RWPE2 (cell line): ENCODE measurements around the gene GALE.
A peak's percentile ranks its signal among the peaks of the same experiment; 100 is the strongest.
"Not testable (repeated sequence)": the region's sequence is repeated elsewhere in the genome, so short reads cannot be mapped to it uniquely, and the experiment has no call there.

ENCODE experiments used
- ATAC-seq: fragments of 200-7000 bp; cut with Tn5 transposase; 3 replicates; pipeline ENCODE4 v1.9.1; 2021; ENCODE audit warnings: low read depth
- DNase-seq: peaks from one replicate; pipeline ENCODE4 v3.0.0-alpha.2; 2020; ENCODE audit warnings: low spot score
- H3K27ac ChIP-seq: fragments of 450-650 bp; 2 replicates; pipeline ENCODE4 v1.5.1; 2017; ENCODE audit warnings: mild to moderate bottlenecking; ENCODE audit not compliant: poor library complexity, severe bottlenecking
- H3K27me3 ChIP-seq: fragments of 250-450 bp; sonication (Bioruptor Pico); 2 replicates; pipeline ENCODE4 v1.5.1; 2021; ENCODE audit warnings: mild to moderate bottlenecking, moderate library complexity; ENCODE audit not compliant: insufficient read depth, poor library complexity, severe bottlenecking
- H3K36me3 ChIP-seq: fragments of 250-450 bp; sonication (Bioruptor Pico); 2 replicates; pipeline ENCODE4 v1.5.1; 2020; ENCODE audit warnings: low read depth, mild to moderate bottlenecking, moderate library complexity
- H3K4me1 ChIP-seq: fragments of 250-450 bp; sonication (Bioruptor Pico); 2 replicates; pipeline ENCODE4 v1.5.1; 2021; ENCODE audit warnings: mild to moderate bottlenecking, moderate library complexity; ENCODE audit not compliant: insufficient read depth, poor library complexity, severe bottlenecking
- H3K4me3 ChIP-seq: fragments of 250-450 bp; sonication (Bioruptor Pico); 2 replicates; pipeline ENCODE4 v1.5.1; 2021; ENCODE audit warnings: mild to moderate bottlenecking, moderate library complexity; ENCODE audit not compliant: severe bottlenecking
- H3K9me3 ChIP-seq: fragments of 250-450 bp; sonication (Bioruptor Pico); 2 replicates; pipeline ENCODE4 v1.5.1; 2021; ENCODE audit warnings: mild to moderate bottlenecking, moderate library complexity; ENCODE audit not compliant: severe bottlenecking
- TF ChIP-seq, protein P1 (sequence below): fragments of 450-650 bp; IDR thresholded peaks from one replicate; pipeline ENCODE4 v1.5.1; 2017; ENCODE audit warnings: mild to moderate bottlenecking, moderate library complexity; ENCODE audit not compliant: poor library complexity, severe bottlenecking

GALE gene

DNA sequence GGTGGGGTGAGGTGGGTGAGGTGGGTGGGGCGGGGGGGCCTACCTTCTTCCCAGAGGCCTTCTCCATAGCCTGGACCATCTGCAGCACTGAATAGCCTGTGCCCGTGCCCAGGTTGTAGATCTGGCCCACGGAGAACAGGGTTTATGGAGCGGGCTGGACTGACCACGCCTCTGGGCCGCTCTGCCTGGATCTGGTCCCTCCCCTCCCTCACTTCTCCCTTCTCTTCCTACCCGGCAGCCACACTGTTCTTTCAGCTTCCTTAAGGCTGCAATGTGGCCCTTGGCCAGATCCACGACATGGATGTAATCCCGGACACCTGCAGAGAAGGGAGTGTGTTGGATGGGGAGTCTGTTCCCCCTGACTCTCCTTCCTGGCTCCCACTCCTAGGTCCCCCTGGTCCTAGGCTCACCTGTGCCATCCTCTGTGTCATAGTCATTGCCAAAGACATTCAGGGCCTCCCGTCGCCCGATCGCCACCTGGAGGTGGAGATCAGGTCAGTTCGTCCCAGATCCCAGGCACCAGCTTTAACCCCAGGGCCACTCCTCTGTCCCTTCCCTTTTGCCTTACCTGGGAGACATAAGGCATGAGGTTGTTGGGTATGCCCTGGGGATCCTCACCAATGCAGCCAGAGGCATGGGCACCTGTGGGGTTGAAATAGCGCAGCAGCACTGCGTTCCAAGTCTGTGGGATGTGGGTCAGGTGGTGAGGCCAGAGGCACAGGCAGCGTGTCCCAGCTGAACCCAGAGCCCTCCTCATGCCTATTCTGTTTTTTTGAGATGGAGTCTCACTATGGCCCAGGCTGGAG lies 3.9 kb downstream of the GALE start:
- H3K36me3 ChIP-seq = peaks cover 56% of the 10 kb centered on the region
- no peaks in the 10 kb centered on the region for H3K27me3 ChIP-seq
- H3K4me3 ChIP-seq = no peak overlapping the region
- ATAC-seq (no peak), DNase-seq (no peak)
- peaks cover 11% of the 10 kb centered on the region for H3K4me1 ChIP-seq
- TF ChIP-seq, protein P1, sequence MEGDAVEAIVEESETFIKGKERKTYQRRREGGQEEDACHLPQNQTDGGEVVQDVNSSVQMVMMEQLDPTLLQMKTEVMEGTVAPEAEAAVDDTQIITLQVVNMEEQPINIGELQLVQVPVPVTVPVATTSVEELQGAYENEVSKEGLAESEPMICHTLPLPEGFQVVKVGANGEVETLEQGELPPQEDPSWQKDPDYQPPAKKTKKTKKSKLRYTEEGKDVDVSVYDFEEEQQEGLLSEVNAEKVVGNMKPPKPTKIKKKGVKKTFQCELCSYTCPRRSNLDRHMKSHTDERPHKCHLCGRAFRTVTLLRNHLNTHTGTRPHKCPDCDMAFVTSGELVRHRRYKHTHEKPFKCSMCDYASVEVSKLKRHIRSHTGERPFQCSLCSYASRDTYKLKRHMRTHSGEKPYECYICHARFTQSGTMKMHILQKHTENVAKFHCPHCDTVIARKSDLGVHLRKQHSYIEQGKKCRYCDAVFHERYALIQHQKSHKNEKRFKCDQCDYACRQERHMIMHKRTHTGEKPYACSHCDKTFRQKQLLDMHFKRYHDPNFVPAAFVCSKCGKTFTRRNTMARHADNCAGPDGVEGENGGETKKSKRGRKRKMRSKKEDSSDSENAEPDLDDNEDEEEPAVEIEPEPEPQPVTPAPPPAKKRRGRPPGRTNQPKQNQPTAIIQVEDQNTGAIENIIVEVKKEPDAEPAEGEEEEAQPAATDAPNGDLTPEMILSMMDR = no peak
- H3K9me3 ChIP-seq = no peaks in the 10 kb centered on the region
- H3K27ac ChIP-seq = peak overlapping the region; percentile 23

DNA sequence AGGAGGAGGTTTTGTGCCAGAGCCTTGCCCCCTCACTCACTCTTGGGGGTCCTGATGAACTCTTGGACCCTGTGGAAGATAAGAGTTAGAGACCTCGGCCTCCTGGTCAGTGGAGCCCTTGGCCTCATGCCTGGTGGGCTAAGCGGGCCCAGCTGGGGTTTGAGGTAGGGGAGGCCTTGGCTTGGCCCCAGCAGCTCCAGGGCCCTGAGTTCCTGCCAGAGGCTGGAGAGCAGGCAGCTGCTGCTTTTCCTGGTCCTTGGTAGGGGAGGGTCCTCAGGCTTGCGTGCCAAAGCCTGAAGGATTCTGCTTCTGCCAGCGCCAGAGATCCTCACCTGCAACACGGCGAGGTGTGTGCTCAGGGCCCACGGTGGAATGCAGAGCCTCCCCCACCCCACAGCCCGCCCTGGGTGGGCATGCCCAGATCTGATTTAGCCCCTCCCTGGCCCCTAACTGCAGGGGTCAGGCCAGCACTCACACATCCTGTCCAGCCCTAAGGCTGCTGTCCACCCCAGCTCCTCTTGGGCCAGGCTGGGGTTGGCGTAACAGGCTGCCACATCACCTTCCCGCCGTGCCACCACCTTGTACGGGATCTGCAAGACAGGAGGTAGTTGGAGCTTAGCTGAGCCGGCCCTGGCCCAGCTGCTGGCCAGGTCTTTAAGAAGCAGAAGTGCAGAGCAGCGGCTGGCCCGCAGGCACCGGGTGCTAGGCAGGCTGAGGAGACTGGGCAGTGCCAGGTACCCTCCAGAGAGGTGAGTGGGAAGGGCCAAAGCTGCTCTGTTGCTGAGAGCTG lies 4.7 kb downstream of the GALE start:
- Histone ChIP-seq H3K36me3 (peaks cover 56% of the 10 kb centered on the region), H3K4me1 (peaks cover 11% of the 10 kb centered on the region), H3K4me3 (no peak overlapping the region), H3K9me3 (no peaks in the 10 kb centered on the region), H3K27me3 (no peaks in the 10 kb centered on the region), H3K27ac (peak overlapping the region; percentile 23)
- TF ChIP-seq, protein P1 = no peak
- DNase-seq (no peak), ATAC-seq (no peak)

DNA sequence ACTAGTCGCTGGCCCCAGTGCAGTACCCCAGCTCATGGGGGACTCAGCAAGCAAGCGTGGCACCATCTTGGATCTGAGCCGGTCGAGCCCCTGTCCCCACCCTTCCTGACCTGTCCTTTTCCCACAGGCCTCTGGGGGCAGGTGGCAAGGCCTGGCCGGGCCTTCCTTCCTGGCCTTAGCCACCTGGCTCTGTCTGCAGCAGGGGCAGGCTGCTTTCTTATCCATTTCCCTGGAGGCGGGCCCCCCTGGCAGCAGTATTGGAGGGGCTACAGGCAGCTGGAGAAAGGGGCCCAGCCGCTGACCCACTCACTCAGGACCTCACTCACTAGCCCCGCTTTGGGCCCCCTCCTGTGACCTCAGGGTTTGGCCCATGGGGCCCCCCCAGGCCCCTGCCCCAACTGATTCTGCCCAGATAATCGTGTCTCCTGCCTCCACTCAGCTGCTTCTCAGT lies 5.8 kb downstream of the GALE start:
- ATAC-seq, H3K9me3 ChIP-seq, H3K27me3 ChIP-seq, H3K4me3 ChIP-seq, DNase-seq: not testable (repeated sequence)
- Histone ChIP-seq H3K4me1 (peaks cover 21% of the 10 kb centered on the region), H3K27ac (peak overlapping the region; percentile 23), H3K36me3 (peaks cover 56% of the 10 kb centered on the region)

DNA sequence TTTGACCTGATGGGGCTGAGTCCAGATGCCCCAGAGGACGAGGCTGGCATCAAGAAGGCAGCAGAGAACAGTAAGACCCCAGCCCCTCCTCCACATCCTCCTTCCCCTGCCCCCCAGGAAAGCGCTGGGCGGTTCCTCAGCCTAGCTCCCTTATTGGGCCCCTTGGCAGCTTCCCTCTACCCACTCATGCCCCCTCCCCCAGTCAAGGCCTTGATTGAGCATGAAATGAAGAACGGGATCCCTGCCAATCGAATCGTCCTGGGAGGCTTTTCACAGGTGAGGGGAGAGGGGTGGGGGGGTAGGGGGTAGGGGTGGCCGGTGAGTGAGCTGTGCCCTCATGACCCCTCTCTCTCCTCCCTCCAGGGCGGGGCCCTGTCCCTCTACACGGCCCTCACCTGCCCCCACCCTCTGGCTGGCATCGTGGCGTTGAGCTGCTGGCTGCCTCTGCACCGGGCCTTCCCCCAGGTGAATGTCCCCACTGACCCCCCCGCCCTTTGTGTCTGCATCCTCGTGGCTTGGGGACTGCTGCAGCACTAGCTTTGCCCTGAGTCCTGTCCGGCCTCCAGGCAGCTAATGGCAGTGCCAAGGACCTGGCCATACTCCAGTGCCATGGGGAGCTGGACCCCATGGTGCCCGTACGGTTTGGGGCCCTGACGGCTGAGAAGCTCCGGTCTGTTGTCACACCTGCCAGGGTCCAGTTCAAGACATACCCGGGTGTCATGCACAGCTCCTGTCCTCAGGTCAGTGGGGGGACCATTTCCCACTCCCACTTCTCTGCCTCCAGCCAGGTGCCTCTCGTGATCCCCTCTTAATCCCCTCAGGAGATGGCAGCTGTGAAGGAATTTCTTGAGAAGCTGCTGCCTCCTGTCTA lies 6.5 kb downstream of the GALE start:
- H3K36me3 ChIP-seq = peaks cover 54% of the 10 kb centered on the region
- no peak for DNase-seq

More for the DNA sequence above, 6.5 kb downstream of the GALE start:
- no peak overlapping the region for H3K4me3 ChIP-seq
- peak overlapping the region; percentile 91 for H3K27ac ChIP-seq
- TF ChIP-seq, protein P1 = no peak
- H3K27me3 ChIP-seq = no peaks in the 10 kb centered on the region
- ATAC-seq = no peak
- no peaks in the 10 kb centered on the region for H3K9me3 ChIP-seq
- peaks cover 23% of the 10 kb centered on the region for H3K4me1 ChIP-seq
